MCF 10A (cell line): ENCODE results near the gene TUBB. TPM values are rescaled to one million over a fixed set of nuclear protein-coding genes. Genes with fewer than 3 reads are reported as not detected.

Source experiments
- BruUV-seq: library from RNA; stranded (reverse); fragments of 400-500 nt; replicated peaks from 2 replicates; lab custom pipeline; 2021; lab: Mats Ljungman, UMichigan
- CTCF ChIA-PET: fragments of 300-600 bp; sonication (Branson Sonifier 250); formaldehyde crosslinking; extraction: SDS; loops from one replicate; lab custom pipeline; 2021; ENCODE audit warnings: antibody characterized with exemption, inconsistent platforms; lab: Yijun Ruan, JAX
- POLR2A ChIA-PET: fragments of 300-600, 350-650 bp; sonication (Branson Sonifier 250); formaldehyde crosslinking; extraction: SDS; loops from one replicate; lab custom pipeline; 2020; ENCODE audit warnings: antibody characterized with exemption, inconsistent platforms; lab: Yijun Ruan, JAX
- DNase-seq: peaks from one replicate; pipeline ENCODE4 v3.0.0-alpha.2; 2018; ENCODE audit not compliant: unreplicated experiment
- H3K27ac Mint-ChIP-seq: one replicate; pipeline ENCODE4 v1.8.0; 2022; ENCODE audit warnings: mild to moderate bottlenecking, low read depth, mixed read lengths; ENCODE audit not compliant: unreplicated experiment
- H3K27me3 Mint-ChIP-seq: one replicate; pipeline ENCODE4 v1.8.0; 2022; ENCODE audit warnings: mixed read lengths; ENCODE audit not compliant: insufficient read depth, unreplicated experiment
- H3K36me3 Mint-ChIP-seq: one replicate; pipeline ENCODE4 v1.8.0; 2022; ENCODE audit warnings: mild to moderate bottlenecking, moderate library complexity, mixed read lengths; ENCODE audit not compliant: insufficient read depth, unreplicated experiment
- H3K4me1 Mint-ChIP-seq: one replicate; pipeline ENCODE4 v1.8.0; 2022; ENCODE audit warnings: mixed read lengths; ENCODE audit not compliant: insufficient read depth, unreplicated experiment
- H3K4me3 Mint-ChIP-seq: one replicate; pipeline ENCODE4 v1.8.0; 2022; ENCODE audit warnings: mild to moderate bottlenecking, moderate library complexity, mixed read lengths; ENCODE audit not compliant: unreplicated experiment
- H3K9me3 Mint-ChIP-seq: one replicate; pipeline ENCODE4 v1.8.0; 2022; ENCODE audit warnings: mixed read lengths; ENCODE audit not compliant: unreplicated experiment
- intact Hi-C: fragments of 100-400 bp; cut with micrococcal nuclease; formaldehyde crosslinking; loops from 2 replicates; pipeline ENCODE4 v1.14.1; 2022
- total RNA-seq: library from RNA; stranded (reverse); gene quantifications from 2 replicates; pipeline ENCODE4 v1.2.3, GENCODE V29; 2022
- TF ChIP-seq, protein P1 (sequence below): fragments of 200-600 bp; IDR thresholded peaks from one replicate; pipeline ENCODE4 v1.8.0; 2022; ENCODE audit warnings: antibody characterized with exemption, mild to moderate bottlenecking; ENCODE audit not compliant: unreplicated experiment

Gene TUBB
- total RNA-seq, 1 experiment from 2014 or later, result 210 TPM

DNA sequence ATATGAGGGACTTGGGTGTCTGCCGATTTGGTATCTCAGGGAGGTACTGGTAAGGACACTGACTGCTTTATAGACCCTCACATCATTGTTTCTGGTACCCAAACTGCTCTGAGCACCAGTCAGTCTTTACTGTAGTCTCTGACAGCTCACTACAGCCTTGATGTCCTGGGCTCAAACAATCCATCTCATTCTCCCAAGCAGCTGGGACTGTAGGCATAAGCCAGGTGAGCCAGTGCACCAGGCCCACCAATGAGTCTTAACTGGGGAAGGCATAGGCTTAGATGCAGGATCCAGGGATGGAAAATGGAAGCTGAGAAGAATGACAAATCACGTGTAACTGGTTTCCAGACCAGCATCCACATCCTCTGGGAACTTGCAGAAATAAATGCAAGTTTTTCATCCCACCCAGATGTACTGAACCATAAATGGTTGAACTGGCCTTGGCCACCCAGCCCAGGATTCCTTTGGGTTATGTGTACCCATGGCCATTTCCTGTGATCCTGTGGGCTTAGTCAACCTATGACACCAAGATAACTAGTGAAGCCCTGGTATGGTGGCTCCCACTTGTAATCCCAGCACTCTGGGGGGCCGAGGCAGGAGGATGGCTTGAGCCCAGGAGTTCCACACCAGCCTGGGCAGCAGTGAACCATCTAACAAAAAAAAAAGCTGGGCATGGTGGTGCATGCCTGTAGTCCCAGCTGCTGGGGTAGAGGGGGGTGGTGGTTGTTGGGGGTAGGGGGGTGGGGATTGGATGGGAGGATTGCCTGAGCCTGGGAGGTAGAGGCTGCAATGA lies 5.8 kb downstream of the TUBB start:
- intact Hi-C loops, result no loop called here
- POLR2A ChIA-PET, result interaction anchor here (0.9 to 13.6 kb wide), 9 partner anchors 12 to 150 kb away, joined by 3 to 477 read pairs (median 18); partner anchors contain the start of genes DHX16, FLOT1, MRPS18B and NRM
- CTCF ChIA-PET, result interaction anchor here (0.6 to 20.7 kb wide), 4 partner anchors 11 to 364 kb away, joined by 3 to 537 read pairs (median 3); partner anchors contain the start of gene DHX16
- TF ChIP-seq, protein P1, sequence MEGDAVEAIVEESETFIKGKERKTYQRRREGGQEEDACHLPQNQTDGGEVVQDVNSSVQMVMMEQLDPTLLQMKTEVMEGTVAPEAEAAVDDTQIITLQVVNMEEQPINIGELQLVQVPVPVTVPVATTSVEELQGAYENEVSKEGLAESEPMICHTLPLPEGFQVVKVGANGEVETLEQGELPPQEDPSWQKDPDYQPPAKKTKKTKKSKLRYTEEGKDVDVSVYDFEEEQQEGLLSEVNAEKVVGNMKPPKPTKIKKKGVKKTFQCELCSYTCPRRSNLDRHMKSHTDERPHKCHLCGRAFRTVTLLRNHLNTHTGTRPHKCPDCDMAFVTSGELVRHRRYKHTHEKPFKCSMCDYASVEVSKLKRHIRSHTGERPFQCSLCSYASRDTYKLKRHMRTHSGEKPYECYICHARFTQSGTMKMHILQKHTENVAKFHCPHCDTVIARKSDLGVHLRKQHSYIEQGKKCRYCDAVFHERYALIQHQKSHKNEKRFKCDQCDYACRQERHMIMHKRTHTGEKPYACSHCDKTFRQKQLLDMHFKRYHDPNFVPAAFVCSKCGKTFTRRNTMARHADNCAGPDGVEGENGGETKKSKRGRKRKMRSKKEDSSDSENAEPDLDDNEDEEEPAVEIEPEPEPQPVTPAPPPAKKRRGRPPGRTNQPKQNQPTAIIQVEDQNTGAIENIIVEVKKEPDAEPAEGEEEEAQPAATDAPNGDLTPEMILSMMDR, result no peak
- Mint-ChIP-seq H3K27ac (no peak overlapping the region), H3K4me1 (peaks cover 35% of the 10 kb centered on the region), H3K27me3 (no peaks in the 10 kb centered on the region), H3K9me3 (no peaks in the 10 kb centered on the region), H3K36me3 (peaks cover 71% of the 10 kb centered on the region), H3K4me3 (no peak overlapping the region)
- no TSS peak for BruUV-seq
- DNase-seq, result no peak

DNA sequence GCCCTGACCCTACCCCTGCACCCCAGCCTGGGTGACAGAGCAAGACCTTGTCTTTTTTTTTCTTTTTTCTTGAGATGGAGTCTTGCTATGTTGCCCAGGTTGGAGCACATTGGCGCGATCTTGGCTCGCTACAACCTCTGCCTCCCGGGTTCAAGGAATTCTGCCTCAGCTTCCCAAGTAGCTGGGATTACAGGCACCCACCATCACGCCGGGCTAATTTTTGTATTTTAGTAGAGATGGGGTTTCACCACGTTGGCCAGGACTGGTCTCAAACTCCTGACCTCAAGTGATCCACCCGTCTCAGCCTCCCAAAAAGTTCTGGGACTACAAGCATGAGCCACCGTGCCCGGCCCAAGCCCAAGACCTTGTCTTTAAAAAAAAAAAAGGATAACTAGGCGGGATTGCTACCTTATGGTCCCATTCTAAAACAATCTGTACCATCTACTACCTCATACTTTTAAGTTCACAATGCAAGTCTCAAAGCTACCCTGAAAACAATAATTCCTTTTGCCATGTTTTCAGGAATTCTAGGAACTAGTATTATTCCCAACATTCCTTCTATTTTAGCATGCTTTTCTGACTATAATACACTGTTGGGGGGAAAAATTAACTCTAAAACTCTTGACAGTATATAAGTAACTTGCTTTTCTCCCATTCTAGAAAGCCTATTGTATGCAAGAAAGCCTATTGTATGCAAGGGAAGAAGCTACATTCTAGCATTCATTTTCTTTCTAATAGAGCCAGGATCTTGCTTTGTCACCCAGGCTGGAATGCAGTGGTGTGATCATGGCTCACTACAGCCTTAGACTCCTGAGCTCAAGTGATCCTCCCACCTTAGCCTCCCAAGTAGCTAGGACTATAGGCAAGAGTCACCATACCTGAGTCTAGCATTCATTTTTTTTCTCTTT lies 6.6 kb downstream of the TUBB start:
- H3K27ac Mint-ChIP-seq, result no peak overlapping the region
- H3K36me3 Mint-ChIP-seq, result peaks cover 69% of the 10 kb centered on the region
- TF ChIP-seq, protein P1, result no peak
- no peaks in the 10 kb centered on the region for H3K27me3 Mint-ChIP-seq
- DNase-seq, result no peak
- H3K4me3 Mint-ChIP-seq, result no peak overlapping the region
- no peaks in the 10 kb centered on the region for H3K9me3 Mint-ChIP-seq
- POLR2A ChIA-PET, result interaction anchor here (0.6 to 13.6 kb wide), 11 partner anchors 11 to 184 kb away, joined by 3 to 477 read pairs (median 3); partner anchors contain the start of genes DHX16, FLOT1, MRPS18B and NRM
- peaks cover 39% of the 10 kb centered on the region for H3K4me1 Mint-ChIP-seq
- no TSS peak for BruUV-seq
- CTCF ChIA-PET, result interaction anchor here (0.6 to 20.7 kb wide), 8 partner anchors 10 to 363 kb away, joined by 3 to 537 read pairs (median 3); partner anchors contain the start of gene DHX16
- intact Hi-C loops, result no loop called here

DNA sequence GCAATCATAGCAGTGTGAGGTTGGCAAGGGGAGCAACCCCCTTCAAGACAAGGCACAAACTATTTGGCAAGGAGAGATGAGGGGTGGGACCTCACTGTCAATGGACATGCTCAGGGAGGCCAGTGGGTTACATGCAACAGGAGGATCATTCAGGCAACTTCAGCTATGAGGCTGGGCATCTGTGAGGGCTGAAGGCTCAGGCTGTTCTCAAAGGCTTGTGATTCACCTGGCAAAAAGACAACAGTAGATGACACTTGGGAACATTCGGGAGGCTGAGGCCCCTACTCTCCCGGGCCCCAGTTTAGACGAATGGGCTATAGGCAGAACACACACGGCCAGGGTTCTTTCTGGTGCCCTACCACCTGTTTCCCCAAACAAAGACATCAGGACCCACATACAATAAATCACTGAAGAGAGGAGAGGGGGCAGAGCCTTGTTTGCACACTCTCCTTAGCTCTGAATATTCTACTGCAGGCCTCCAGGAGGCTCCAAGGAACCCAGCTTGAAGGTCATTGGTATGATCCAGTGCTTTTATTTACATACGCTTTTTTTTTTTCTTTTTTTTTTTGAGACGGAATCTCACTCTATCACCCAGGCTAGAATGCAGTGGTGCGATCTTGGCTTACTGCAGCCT lies 7.9 kb downstream of the TUBB start:
- DNase-seq, result no peak
- peaks cover 68% of the 10 kb centered on the region for H3K36me3 Mint-ChIP-seq
- no peaks in the 10 kb centered on the region for H3K27me3 Mint-ChIP-seq
- intact Hi-C loops, result no loop called here
- CTCF ChIA-PET, result interaction anchor here (0.6 to 20.7 kb wide), 9 partner anchors 12 to 359 kb away, joined by 3 to 537 read pairs (median 4); partner anchors contain the start of gene DHX16
- H3K4me3 Mint-ChIP-seq, result no peak overlapping the region
- H3K4me1 Mint-ChIP-seq, result peaks cover 29% of the 10 kb centered on the region
- H3K9me3 Mint-ChIP-seq, result no peaks in the 10 kb centered on the region
- TF ChIP-seq, protein P1, result no peak
- POLR2A ChIA-PET, result interaction anchor here (0.6 to 13.6 kb wide), 6 partner anchors 10 to 157 kb away, joined by 3 to 251 read pairs (median 18); partner anchors contain the start of genes ABCF1 and DHX16
- no peak overlapping the region for H3K27ac Mint-ChIP-seq
- no TSS peak for BruUV-seq
